ENCODE data around the gene FAM163B. TPM values are rescaled to one million over a fixed set of nuclear protein-coding genes. Genes with fewer than 3 reads are reported as not detected.

Gene FAM163B
- total and polyA plus RNA-seq, 9 of the 15 experiments (the other 6 are each of a cell fraction or from before 2014, with no cell fraction given), result not detected

DNA sequence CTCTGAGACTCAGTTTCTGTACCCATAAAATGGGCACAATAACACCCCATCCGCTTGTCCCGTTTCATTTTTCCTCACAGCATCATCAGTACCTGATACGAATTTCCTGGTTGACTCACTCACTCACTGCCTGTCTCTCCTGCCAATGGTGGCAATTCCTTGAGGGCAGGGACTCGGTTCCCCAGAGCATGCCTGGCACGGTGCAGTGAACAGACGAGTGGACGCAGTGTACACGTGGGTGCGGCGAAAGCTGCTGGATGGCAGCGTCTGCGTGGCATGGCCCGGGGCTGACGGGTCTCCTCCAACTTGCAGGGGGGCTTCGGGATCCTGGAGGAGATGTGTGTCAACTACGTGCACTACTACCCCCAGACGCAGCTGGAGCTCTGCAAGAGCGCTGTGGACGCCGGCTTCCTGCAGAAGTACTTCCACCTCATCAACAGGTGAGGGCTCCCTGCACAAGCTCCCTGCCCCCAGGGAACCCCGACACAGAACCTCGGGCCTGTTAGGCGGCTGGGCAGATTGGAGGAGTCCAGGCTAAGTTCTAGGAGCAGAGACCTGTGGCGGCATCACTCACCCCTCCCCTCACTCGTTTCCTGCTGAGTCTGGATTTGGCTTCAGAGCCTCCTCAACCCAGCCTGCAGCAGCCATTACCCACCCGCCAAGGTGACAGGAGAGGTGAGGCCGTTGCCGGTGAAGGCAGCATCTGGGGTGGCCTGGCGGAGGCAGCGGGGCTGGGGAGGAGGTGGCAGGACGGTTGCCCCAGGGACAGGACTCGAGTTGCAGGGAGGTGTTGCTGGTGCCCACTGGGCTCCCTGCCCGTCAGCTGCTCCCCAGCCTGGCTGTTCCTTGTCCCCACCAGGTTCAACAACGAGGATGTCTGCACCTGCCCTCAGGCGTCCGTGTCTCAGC, 47.3 kb upstream of the FAM163B start:
- Histone ChIP-seq H3K36me3 (ENCODE audit: control insufficient read depth, insufficient read depth, low read length) (no peaks in the 10 kb centered on the region), H3K27ac (ENCODE audit: extremely low read depth, low read depth, low read length) (no peak overlapping the region), H3K4me2 (ENCODE audit: insufficient read depth, low read length) (no peak overlapping the region), H3K9me1 (ENCODE audit: control insufficient read depth, insufficient read depth, low read length) (no peaks in the 10 kb centered on the region), H3K9ac (ENCODE audit: insufficient read depth in 1 of 2, low read depth in 2 of 2, low read length in 2 of 2) (no peak overlapping the region), H3K4me3 (no peak overlapping the region), H3K9me3 (replicated peaks; ENCODE audit: control insufficient read depth, insufficient read depth, low read depth, low read length) (no peaks in the 10 kb centered on the region), H3K27me3 (ENCODE audit: control insufficient read depth in 2 of 2, insufficient read depth in 2 of 2, low read length in 2 of 2) (peaks cover 30 to 84% of the 10 kb centered on the region in 2 experiments; a peak in 4 of 5 replicates), H2AFZ (ENCODE audit: low read depth, low read length) (no peak overlapping the region), H4K20me1 (replicated peaks; ENCODE audit: control insufficient read depth, insufficient read depth, low read length) (peaks cover 34% of the 10 kb centered on the region), H3K79me2 (ENCODE audit: control insufficient read depth, insufficient read depth, low read length) (no peaks in the 10 kb centered on the region), H3K4me1 (replicated peaks in 1 of 2; ENCODE audit: control insufficient read depth in 2 of 2, insufficient read depth in 2 of 2, low read length in 2 of 2) (peaks cover 0 to 13% of the 10 kb centered on the region in 2 experiments; a peak in 2 of 5 replicates)
- ChIA-PET POLR2A (interaction anchor here (0.5 to 0.8 kb wide), 3 partner anchors 27 to 405 kb away, joined by 3 read pairs; no protein-coding TSS in a partner anchor), CTCF (ENCODE audit: low intra/inter-chr PET ratio) (no interaction called here)
- BruUV-seq (replicated peaks), result no TSS peak
- 0% methylated on average over 33 of the region's 36 CpGs for WGBS (ENCODE audit: insufficient coverage, low coverage, missing lambda C conversion rate)
- intact Hi-C loops (cut with micrococcal nuclease) (no loop called here), in situ Hi-C loops (cut with MboI) (no loop called here)
- ATAC-seq (no peak), FAIRE-seq (no peak), DNase-seq (ENCODE audit: extremely low read depth in 1 of 4, low spot score in 3 of 4) (no peak)
- no peak for TF ChIP-seq CREM (IDR thresholded peaks at IDR 0.05; ENCODE audit: low read depth)
- no peak for TF ChIP-seq CEBPB (tag; IDR thresholded peaks at IDR 0.05)
- no peak for TF ChIP-seq CBFA2T3 (IDR thresholded peaks at IDR 0.05)
- TF ChIP-seq ZNF239 (CRISPR knock-in tag; IDR thresholded peaks at IDR 0.05), result no peak
- TF ChIP-seq ZNF174 (CRISPR knock-in tag; IDR thresholded peaks at IDR 0.05), result no peak
- TF ChIP-seq ZNF444 (CRISPR knock-in tag; IDR thresholded peaks at IDR 0.05), result no peak
- no peak for TF ChIP-seq NFIC (IDR thresholded peaks at IDR 0.05)
- TF ChIP-seq SMAD2 (IDR thresholded peaks at IDR 0.05; ENCODE audit: low read depth, low read length), result no peak
- TF ChIP-seq KLF10 (CRISPR knock-in tag; IDR thresholded peaks at IDR 0.05), result no peak
- no peak for TF ChIP-seq MCM2 (IDR thresholded peaks at IDR 0.05; ENCODE audit: low read depth)
- no peak for TF ChIP-seq SMARCA5 (IDR thresholded peaks at IDR 0.05)
- TF ChIP-seq, protein P1, sequence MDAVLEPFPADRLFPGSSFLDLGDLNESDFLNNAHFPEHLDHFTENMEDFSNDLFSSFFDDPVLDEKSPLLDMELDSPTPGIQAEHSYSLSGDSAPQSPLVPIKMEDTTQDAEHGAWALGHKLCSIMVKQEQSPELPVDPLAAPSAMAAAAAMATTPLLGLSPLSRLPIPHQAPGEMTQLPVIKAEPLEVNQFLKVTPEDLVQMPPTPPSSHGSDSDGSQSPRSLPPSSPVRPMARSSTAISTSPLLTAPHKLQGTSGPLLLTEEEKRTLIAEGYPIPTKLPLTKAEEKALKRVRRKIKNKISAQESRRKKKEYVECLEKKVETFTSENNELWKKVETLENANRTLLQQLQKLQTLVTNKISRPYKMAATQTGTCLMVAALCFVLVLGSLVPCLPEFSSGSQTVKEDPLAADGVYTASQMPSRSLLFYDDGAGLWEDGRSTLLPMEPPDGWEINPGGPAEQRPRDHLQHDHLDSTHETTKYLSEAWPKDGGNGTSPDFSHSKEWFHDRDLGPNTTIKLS (IDR thresholded peaks at IDR 0.05; ENCODE audit: borderline replicate concordance, low read depth), result no peak
- TF ChIP-seq ZNF3 (CRISPR knock-in tag; IDR thresholded peaks at IDR 0.05), result no peak
- no peak for TF ChIP-seq TBP (optimal IDR thresholded peaks at IDR 0.05; ENCODE audit: low read depth, low read length)
- TF ChIP-seq ZSCAN29 (IDR thresholded peaks at IDR 0.05), result no peak
- TF ChIP-seq, protein P2, sequence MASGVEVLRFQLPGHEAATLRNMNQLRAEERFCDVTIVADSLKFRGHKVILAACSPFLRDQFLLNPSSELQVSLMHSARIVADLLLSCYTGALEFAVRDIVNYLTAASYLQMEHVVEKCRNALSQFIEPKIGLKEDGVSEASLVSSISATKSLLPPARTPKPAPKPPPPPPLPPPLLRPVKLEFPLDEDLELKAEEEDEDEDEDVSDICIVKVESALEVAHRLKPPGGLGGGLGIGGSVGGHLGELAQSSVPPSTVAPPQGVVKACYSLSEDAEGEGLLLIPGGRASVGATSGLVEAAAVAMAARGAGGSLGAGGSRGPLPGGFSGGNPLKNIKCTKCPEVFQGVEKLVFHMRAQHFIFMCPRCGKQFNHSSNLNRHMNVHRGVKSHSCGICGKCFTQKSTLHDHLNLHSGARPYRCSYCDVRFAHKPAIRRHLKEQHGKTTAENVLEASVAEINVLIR (CRISPR knock-in tag; IDR thresholded peaks at IDR 0.05), result no peak

All from K562 (cell line).